SK-N-SH treated with all-trans-retinoic acid at 6 μM for 48 hours (cell line): ENCODE measurements around the gene NSD1.

ENCODE experiments used
- ATAC-seq: fragments of 200-7000 bp; cut with Tn5 transposase; 3 replicates; pipeline ENCODE4 v1.9.1; 2020; ENCODE audit warnings: mild to moderate bottlenecking, moderate library complexity
- ARNTL ChIP-seq: fragments of 450-650 bp; formaldehyde crosslinking; IDR thresholded peaks from 2 replicates; pipeline ENCODE4 v1.5.0; 2020; ENCODE audit warnings: low read depth, mild to moderate bottlenecking, moderate library complexity, borderline replicate concordance
- BACH2 ChIP-seq: fragments of 250-450 bp; sonication (Bioruptor Pico); IDR thresholded peaks from 2 replicates; pipeline ENCODE4 v1.9.0; 2021; ENCODE audit warnings: mild to moderate bottlenecking, borderline replicate concordance
- CSDC2 ChIP-seq: fragments of 250-450 bp; sonication (Bioruptor Pico); IDR thresholded peaks from 2 replicates; pipeline ENCODE4 v1.5.0; 2020; ENCODE audit warnings: mild to moderate bottlenecking, moderate library complexity
- ESRRG ChIP-seq: fragments of 250-450 bp; sonication (Bioruptor Pico); IDR thresholded peaks from 2 replicates; pipeline ENCODE4 v1.6.1; 2021; ENCODE audit warnings: mild to moderate bottlenecking
- GLIS3 ChIP-seq: fragments of 250-450 bp; sonication (Bioruptor Pico); IDR thresholded peaks from 2 replicates; pipeline ENCODE4 v1.5.0; 2020; ENCODE audit warnings: mild to moderate bottlenecking, moderate library complexity
- ISL1 ChIP-seq: fragments of 250-450 bp; sonication (Bioruptor Pico); IDR thresholded peaks from 2 replicates; pipeline ENCODE4 v2.1.2; 2022; ENCODE audit warnings: mild to moderate bottlenecking, moderate library complexity
- OSR1 ChIP-seq: fragments of 250-450 bp; sonication (Bioruptor Pico); IDR thresholded peaks from 2 replicates; pipeline ENCODE4 v1.8.0; 2022; ENCODE audit warnings: moderate library complexity, mild to moderate bottlenecking, inconsistent platforms
- RARB ChIP-seq: fragments of 250-450 bp; sonication (Bioruptor Pico); IDR thresholded peaks from 2 replicates; pipeline ENCODE4 v1.8.0; 2021; ENCODE audit warnings: mild to moderate bottlenecking, moderate library complexity
- TCF4 ChIP-seq: fragments of 250-450 bp; sonication (Bioruptor Pico); IDR thresholded peaks from 2 replicates; pipeline ENCODE4 v1.8.0; 2021; ENCODE audit warnings: mild to moderate bottlenecking, moderate library complexity, borderline replicate concordance
- TOX ChIP-seq: fragments of 250-450 bp; sonication (Bioruptor Pico); IDR thresholded peaks from 2 replicates; pipeline ENCODE4 v1.8.0; 2021; ENCODE audit warnings: mild to moderate bottlenecking, moderate library complexity, borderline replicate concordance
- ZC3H10 ChIP-seq: fragments of 250-450 bp; sonication (Bioruptor Pico); IDR thresholded peaks from 2 replicates; pipeline ENCODE4 v1.5.1; 2021; ENCODE audit warnings: mild to moderate bottlenecking, moderate library complexity
- ZFP30 ChIP-seq: fragments of 450-650 bp; formaldehyde crosslinking; IDR thresholded peaks from 2 replicates; pipeline ENCODE4 v1.5.0; 2022; ENCODE audit warnings: mild to moderate bottlenecking, moderate library complexity
- ZNF565 ChIP-seq: fragments of 450-650 bp; formaldehyde crosslinking; conservative IDR thresholded peaks from 2 replicates; pipeline ENCODE4 v1.5.0; 2020; ENCODE audit warnings: low read depth, mild to moderate bottlenecking, moderate library complexity
- ZNF8 ChIP-seq: fragments of 450-650 bp; formaldehyde crosslinking; IDR thresholded peaks from 2 replicates; pipeline ENCODE4 v1.5.0; 2020; ENCODE audit warnings: mild to moderate bottlenecking, moderate library complexity
- TF ChIP-seq, protein P1 (sequence below): fragments of 250-450 bp; sonication (Bioruptor Pico); IDR thresholded peaks from 2 replicates; pipeline ENCODE4 v1.5.1; 2021; ENCODE audit warnings: mild to moderate bottlenecking, moderate library complexity
- TF ChIP-seq, protein P2 (sequence below): fragments of 250-450 bp; sonication (Bioruptor Pico); IDR thresholded peaks from 2 replicates; pipeline ENCODE4 v1.8.0; 2021; ENCODE audit warnings: low read depth, mild to moderate bottlenecking, moderate library complexity, borderline replicate concordance
- TF ChIP-seq, protein P3 (sequence below): fragments of 250-450 bp; sonication (Bioruptor Pico); IDR thresholded peaks from 2 replicates; pipeline ENCODE4 v1.5.0; 2020; ENCODE audit warnings: mild to moderate bottlenecking, moderate library complexity

NSD1 gene

DNA sequence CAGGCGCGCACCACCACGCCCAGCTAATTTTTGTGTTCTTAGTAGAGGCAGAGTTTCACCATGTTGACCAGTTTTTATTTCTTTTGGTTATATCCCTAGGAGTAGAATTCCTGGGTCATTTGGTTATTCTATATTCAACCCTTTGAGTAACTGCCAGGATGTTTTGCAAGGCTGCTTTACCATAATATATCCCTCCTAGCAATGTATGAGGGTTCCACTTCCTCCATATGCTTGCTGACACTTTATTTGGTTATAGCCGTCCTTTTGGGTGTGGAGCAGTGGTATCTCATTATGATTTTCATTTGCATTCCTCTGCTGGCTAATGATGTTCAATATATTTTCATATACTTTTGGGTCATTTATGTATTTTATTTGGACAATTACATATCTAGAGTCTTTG is 88.7 kb downstream of the NSD1 start (continued):
- TF ChIP-seq, protein P1, sequence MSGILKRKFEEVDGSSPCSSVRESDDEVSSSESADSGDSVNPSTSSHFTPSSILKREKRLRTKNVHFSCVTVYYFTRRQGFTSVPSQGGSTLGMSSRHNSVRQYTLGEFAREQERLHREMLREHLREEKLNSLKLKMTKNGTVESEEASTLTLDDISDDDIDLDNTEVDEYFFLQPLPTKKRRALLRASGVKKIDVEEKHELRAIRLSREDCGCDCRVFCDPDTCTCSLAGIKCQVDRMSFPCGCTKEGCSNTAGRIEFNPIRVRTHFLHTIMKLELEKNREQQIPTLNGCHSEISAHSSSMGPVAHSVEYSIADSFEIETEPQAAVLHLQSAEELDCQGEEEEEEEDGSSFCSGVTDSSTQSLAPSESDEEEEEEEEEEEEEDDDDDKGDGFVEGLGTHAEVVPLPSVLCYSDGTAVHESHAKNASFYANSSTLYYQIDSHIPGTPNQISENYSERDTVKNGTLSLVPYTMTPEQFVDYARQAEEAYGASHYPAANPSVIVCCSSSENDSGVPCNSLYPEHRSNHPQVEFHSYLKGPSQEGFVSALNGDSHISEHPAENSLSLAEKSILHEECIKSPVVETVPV (CRISPR knock-in tag) = no peak

DNA sequence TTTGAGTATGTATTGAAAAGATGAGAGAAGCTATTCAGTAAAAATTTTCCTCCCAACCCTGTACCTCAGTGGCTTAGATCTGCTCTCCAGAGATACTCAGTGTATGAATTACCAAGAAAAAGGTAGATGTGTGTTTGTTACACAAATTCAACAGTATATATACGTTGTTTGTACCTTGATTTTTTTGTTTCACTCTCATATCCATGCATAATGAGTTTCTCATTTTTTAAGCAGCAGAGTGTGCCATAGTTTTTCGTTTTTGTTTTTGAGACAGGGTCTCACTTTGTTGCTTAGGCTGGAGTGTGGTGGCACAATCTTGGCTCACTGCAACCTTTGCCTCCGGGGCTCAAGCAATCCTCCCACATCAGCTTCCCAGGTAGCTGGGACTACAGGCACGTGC is 92.2 kb downstream of the NSD1 start:
- TF ChIP-seq ZNF8 (no peak), ISL1 (no peak), BACH2 (no peak), TOX (CRISPR knock-in tag) (no peak), CSDC2 (no peak), TCF4 (CRISPR knock-in tag) (no peak), ZFP30 (CRISPR knock-in tag) (no peak), ZNF565 (CRISPR knock-in tag) (no peak)
- TF ChIP-seq, protein P1 (CRISPR knock-in tag) = no peak
- TF ChIP-seq, protein P2, sequence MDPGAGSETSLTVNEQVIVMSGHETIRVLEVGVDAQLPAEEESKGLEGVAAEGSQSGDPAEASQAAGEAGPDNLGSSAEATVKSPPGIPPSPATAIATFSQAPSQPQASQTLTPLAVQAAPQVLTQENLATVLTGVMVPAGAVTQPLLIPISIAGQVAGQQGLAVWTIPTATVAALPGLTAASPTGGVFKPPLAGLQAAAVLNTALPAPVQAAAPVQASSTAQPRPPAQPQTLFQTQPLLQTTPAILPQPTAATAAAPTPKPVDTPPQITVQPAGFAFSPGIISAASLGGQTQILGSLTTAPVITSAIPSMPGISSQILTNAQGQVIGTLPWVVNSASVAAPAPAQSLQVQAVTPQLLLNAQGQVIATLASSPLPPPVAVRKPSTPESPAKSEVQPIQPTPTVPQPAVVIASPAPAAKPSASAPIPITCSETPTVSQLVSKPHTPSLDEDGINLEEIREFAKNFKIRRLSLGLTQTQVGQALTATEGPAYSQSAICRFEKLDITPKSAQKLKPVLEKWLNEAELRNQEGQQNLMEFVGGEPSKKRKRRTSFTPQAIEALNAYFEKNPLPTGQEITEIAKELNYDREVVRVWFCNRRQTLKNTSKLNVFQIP (CRISPR knock-in tag) = no peak
- no peak for ATAC-seq

GRCh38 chr5:177226860-177227259 is 93.3 kb downstream of the NSD1 start:
- no peak for ATAC-seq
- no peak for TF ChIP-seq TOX (CRISPR knock-in tag)
- TF ChIP-seq OSR1 (CRISPR knock-in tag) = no peak
- no peak for TF ChIP-seq CSDC2
- no peak for TF ChIP-seq ARNTL
- TF ChIP-seq RARB (CRISPR knock-in tag) = no peak
- TF ChIP-seq, protein P3, sequence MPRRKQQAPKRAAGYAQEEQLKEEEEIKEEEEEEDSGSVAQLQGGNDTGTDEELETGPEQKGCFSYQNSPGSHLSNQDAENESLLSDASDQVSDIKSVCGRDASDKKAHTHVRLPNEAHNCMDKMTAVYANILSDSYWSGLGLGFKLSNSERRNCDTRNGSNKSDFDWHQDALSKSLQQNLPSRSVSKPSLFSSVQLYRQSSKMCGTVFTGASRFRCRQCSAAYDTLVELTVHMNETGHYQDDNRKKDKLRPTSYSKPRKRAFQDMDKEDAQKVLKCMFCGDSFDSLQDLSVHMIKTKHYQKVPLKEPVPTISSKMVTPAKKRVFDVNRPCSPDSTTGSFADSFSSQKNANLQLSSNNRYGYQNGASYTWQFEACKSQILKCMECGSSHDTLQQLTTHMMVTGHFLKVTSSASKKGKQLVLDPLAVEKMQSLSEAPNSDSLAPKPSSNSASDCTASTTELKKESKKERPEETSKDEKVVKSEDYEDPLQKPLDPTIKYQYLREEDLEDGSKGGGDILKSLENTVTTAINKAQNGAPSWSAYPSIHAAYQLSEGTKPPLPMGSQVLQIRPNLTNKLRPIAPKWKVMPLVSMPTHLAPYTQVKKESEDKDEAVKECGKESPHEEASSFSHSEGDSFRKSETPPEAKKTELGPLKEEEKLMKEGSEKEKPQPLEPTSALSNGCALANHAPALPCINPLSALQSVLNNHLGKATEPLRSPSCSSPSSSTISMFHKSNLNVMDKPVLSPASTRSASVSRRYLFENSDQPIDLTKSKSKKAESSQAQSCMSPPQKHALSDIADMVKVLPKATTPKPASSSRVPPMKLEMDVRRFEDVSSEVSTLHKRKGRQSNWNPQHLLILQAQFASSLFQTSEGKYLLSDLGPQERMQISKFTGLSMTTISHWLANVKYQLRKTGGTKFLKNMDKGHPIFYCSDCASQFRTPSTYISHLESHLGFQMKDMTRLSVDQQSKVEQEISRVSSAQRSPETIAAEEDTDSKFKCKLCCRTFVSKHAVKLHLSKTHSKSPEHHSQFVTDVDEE (CRISPR knock-in tag) = no peak

DNA sequence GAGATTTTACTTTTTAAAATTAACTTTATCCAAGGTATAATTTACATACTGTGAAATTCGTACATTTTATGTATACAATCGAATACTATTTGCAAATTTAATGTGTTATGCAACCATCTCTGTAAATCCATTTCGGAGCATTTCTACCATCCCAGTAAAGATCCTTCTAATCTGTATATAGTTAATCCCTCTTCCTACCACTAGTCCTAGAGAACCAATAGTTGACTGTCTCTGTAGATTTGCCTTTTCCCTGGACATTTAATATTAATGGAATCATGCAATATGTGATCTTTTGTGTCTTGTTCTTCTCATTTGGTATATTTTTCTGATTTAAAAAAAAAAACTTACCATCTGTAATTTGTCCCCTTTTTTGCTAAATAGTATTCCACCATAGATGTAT is 95.2 kb downstream of the NSD1 start:
- no peak for ATAC-seq
- no peak for TF ChIP-seq ZC3H10 (CRISPR knock-in tag)
- no peak for TF ChIP-seq ZNF8
- TF ChIP-seq RARB (CRISPR knock-in tag) = no peak
- no peak for TF ChIP-seq ISL1
- TF ChIP-seq, protein P3 (CRISPR knock-in tag) = no peak
- TF ChIP-seq TCF4 (CRISPR knock-in tag) = no peak
- TF ChIP-seq, protein P1 (CRISPR knock-in tag) = no peak
- no peak for TF ChIP-seq GLIS3 (CRISPR knock-in tag)
- TF ChIP-seq ESRRG (CRISPR knock-in tag) = no peak
- TF ChIP-seq ZFP30 (CRISPR knock-in tag) = no peak
